Type B pancreatic cell (in vitro differentiated cells): ENCODE results near the gene DOCK1. TPM values are rescaled to one million over a fixed set of nuclear protein-coding genes. Genes with fewer than 3 reads are reported as not detected.

ENCODE experiments used
- DNase-seq: peaks from one replicate; pipeline ENCODE4 v3.0.0; 2021; ENCODE audit warnings: mixed read lengths; ENCODE audit not compliant: unreplicated experiment; ENCODE audit errors: extremely low spot score
- H3K27ac Mint-ChIP-seq: 2 replicates; pipeline ENCODE4 v1.8.0; 2021; ENCODE audit warnings: mild to moderate bottlenecking, mixed read lengths
- H3K27me3 Mint-ChIP-seq: 2 replicates; pipeline ENCODE4 v1.8.0; 2021; ENCODE audit warnings: mixed read lengths
- H3K36me3 Mint-ChIP-seq: 2 replicates; pipeline ENCODE4 v1.8.0; 2021; ENCODE audit warnings: mixed read lengths
- H3K4me1 Mint-ChIP-seq: one replicate; pipeline ENCODE4 v1.8.0; 2021; ENCODE audit warnings: mixed read lengths; ENCODE audit not compliant: unreplicated experiment
- H3K4me3 Mint-ChIP-seq: 2 replicates; pipeline ENCODE4 v1.8.0; 2021; ENCODE audit warnings: mild to moderate bottlenecking, mixed read lengths
- H3K9me3 Mint-ChIP-seq: 2 replicates; pipeline ENCODE4 v1.8.0; 2021; ENCODE audit warnings: mixed read lengths
- CTCF ChIP-seq: fragments of 200-600 bp; sonication (generic); conservative IDR thresholded peaks from 2 replicates; pipeline ENCODE4 v1.5.0; 2021; ENCODE audit warnings: antibody characterized with exemption, mild to moderate bottlenecking
- total RNA-seq: library from RNA; stranded (reverse); gene quantifications from 2 replicates; pipeline ENCODE4 v1.2.1, GENCODE V29; 2021; ENCODE audit warnings: low replicate concordance

The DOCK1 gene
- total RNA-seq, 1 donor from 2014 or later = 67.4 TPM

- H3K4me1 Mint-ChIP-seq = peaks cover 35% of the 10 kb centered on the region
- no peaks in the 10 kb centered on the region for H3K9me3 Mint-ChIP-seq
- no peak overlapping the region for H3K4me3 Mint-ChIP-seq
- H3K27ac Mint-ChIP-seq = no peak overlapping the region
- peaks cover 32% of the 10 kb centered on the region for H3K36me3 Mint-ChIP-seq
- no peaks in the 10 kb centered on the region for H3K27me3 Mint-ChIP-seq
- no peak for DNase-seq
- TF ChIP-seq CTCF = no peak
Observed at GRCh38 chr10:127405221-127405620, 500.0 kb downstream of the DOCK1 start.

GRCh38 chr10:127406018-127406550, 500.9 kb downstream of the DOCK1 start:
- H3K27ac Mint-ChIP-seq = no peak overlapping the region
- no peak overlapping the region for H3K4me3 Mint-ChIP-seq
- H3K4me1 Mint-ChIP-seq = peaks cover 40% of the 10 kb centered on the region
- no peak for TF ChIP-seq CTCF
- DNase-seq = no peak
- H3K36me3 Mint-ChIP-seq = peaks cover 36% of the 10 kb centered on the region
- H3K27me3 Mint-ChIP-seq = no peaks in the 10 kb centered on the region
- no peaks in the 10 kb centered on the region for H3K9me3 Mint-ChIP-seq

GRCh38 chr10:127407551-127407950, 502.3 kb downstream of the DOCK1 start:
- Mint-ChIP-seq H3K9me3 (no peaks in the 10 kb centered on the region), H3K4me3 (no peak overlapping the region), H3K4me1 (peaks cover 37% of the 10 kb centered on the region), H3K27me3 (no peaks in the 10 kb centered on the region), H3K36me3 (peaks cover 29% of the 10 kb centered on the region), H3K27ac (no peak overlapping the region)
- TF ChIP-seq CTCF = no peak
- DNase-seq = no peak

- H3K4me3 Mint-ChIP-seq = no peak overlapping the region
- peaks cover 29% of the 10 kb centered on the region for H3K36me3 Mint-ChIP-seq
- H3K27ac Mint-ChIP-seq = no peak overlapping the region
- peaks cover 31% of the 10 kb centered on the region for H3K4me1 Mint-ChIP-seq
- no peaks in the 10 kb centered on the region for H3K9me3 Mint-ChIP-seq
- no peak for TF ChIP-seq CTCF
- no peaks in the 10 kb centered on the region for H3K27me3 Mint-ChIP-seq
- DNase-seq = no peak
Observed at GRCh38 chr10:127408112-127408710, 503.0 kb downstream of the DOCK1 start.

- peaks cover 31% of the 10 kb centered on the region for H3K4me1 Mint-ChIP-seq
- DNase-seq = no peak
- no peak for TF ChIP-seq CTCF
- no peak overlapping the region for H3K4me3 Mint-ChIP-seq
- H3K27ac Mint-ChIP-seq = no peak overlapping the region
- H3K36me3 Mint-ChIP-seq = peaks cover 26% of the 10 kb centered on the region
- no peaks in the 10 kb centered on the region for H3K9me3 Mint-ChIP-seq
- H3K27me3 Mint-ChIP-seq = no peaks in the 10 kb centered on the region
Observed at GRCh38 chr10:127408733-127409132, 503.5 kb downstream of the DOCK1 start.
